Measurements from ENCODE around the gene TRAF1. TPM values are rescaled to one million over a fixed set of nuclear protein-coding genes. Genes with fewer than 3 reads are reported as not detected.
A peak's percentile ranks its signal among the peaks of the same experiment; 100 is the strongest.

Gene TRAF1
- total and polyA plus RNA-seq, 4 donors: 0.38 to 2.6 (median 0.71) TPM

DNA sequence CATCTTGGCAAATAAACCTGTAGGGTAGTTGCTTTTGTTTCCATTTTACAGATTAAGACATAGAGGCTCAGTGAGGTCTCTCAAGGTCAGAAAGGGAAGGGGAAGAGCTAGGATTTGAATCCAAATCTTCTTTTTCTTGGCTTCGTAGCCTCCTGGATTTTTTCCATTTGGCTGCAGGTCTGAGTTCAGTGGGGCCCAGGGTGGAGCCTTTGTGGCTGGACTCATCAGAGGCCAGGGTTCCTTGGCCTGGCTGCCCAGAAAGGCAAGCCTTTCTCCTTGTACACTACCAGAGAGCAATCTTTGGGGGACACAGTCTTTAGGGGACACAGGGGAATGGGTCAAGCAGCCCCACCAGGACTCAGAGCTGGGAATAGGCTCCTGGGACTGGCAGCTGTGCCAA, 10.5 kb upstream of the TRAF1 start:
- 39% methylated on average over 1 of the region's 1 CpG for WGBS

DNA sequence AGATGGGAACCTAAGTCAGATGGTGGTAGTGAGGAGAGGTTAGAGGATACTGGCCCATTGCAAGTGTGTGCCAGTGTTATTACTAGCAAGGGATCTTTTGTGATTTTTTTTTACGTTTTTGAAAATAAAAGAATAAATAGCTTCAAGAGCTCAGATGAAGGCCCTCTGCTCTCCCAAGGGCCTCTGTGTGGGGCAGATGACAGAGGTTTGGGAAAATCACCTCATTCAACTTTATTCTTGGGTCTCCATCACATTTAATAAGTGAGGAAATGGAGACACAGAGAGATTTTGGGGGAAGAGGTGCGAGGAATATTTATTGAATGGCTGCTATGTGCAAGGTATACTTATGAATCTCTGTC, 10.1 kb upstream of the TRAF1 start:
- Histone ChIP-seq H3K9me3 (ENCODE audit: control insufficient read depth in 4 of 4, low read length in 3 of 4) (no peaks in the 10 kb centered on the region), H3K27me3 (ENCODE audit: control insufficient read depth in 4 of 4, insufficient read depth in 4 of 4, low read length in 3 of 4) (no peaks in the 10 kb centered on the region), H3K36me3 (ENCODE audit: control insufficient read depth in 4 of 4, insufficient read depth in 3 of 4, low read depth in 1 of 4, low read length in 3 of 4) (no peaks in the 10 kb centered on the region), H3K4me3 (ENCODE audit: low read depth in 1 of 3, low read length in 3 of 3) (no peak overlapping the region), H3K4me1 (ENCODE audit: control insufficient read depth in 4 of 4, insufficient read depth in 4 of 4, low read length in 3 of 4) (peaks cover 5 to 37% (median 18%) of the 10 kb centered on the region in 4 donors), H3K9ac (ENCODE audit: low read depth in 1 of 2, low read length in 2 of 2) (no peak overlapping the region), H3K27ac (ENCODE audit: low read depth in 1 of 2, low read length in 2 of 2) (no peak overlapping the region)
- DNase-seq (ENCODE audit: low spot score): no peak
- 47% methylated on average over 2 of the region's 2 CpGs for WGBS
- no peak for TF ChIP-seq RAD21 (IDR thresholded peaks at IDR 0.05)
- TF ChIP-seq RXRA (IDR thresholded peaks at IDR 0.05): no peak
- no peak for TF ChIP-seq TAF1 (conservative IDR thresholded peaks at IDR 0.05)
- TF ChIP-seq YY1 (IDR thresholded peaks at IDR 0.05): no peak
- TF ChIP-seq, protein P1, sequence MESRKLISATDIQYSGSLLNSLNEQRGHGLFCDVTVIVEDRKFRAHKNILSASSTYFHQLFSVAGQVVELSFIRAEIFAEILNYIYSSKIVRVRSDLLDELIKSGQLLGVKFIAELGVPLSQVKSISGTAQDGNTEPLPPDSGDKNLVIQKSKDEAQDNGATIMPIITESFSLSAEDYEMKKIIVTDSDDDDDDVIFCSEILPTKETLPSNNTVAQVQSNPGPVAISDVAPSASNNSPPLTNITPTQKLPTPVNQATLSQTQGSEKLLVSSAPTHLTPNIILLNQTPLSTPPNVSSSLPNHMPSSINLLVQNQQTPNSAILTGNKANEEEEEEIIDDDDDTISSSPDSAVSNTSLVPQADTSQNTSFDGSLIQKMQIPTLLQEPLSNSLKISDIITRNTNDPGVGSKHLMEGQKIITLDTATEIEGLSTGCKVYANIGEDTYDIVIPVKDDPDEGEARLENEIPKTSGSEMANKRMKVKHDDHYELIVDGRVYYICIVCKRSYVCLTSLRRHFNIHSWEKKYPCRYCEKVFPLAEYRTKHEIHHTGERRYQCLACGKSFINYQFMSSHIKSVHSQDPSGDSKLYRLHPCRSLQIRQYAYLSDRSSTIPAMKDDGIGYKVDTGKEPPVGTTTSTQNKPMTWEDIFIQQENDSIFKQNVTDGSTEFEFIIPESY (IDR thresholded peaks at IDR 0.05): no peak
- TF ChIP-seq NR2F2 (IDR thresholded peaks at IDR 0.05): no peak
- no peak for TF ChIP-seq REST (IDR thresholded peaks at IDR 0.05)
- TF ChIP-seq CTCF (IDR thresholded peaks at IDR 0.05; ENCODE audit: low read depth, low read length, missing input control): no peak
- TF ChIP-seq FOXA1 (IDR thresholded peaks at IDR 0.05): no peak
- TF ChIP-seq JUND (IDR thresholded peaks at IDR 0.05): no peak
- TF ChIP-seq HNF4G (IDR thresholded peaks at IDR 0.05): no peak

More for the DNA sequence above, 10.5 kb upstream of the TRAF1 start:
- Histone ChIP-seq H3K9me3 (ENCODE audit: control insufficient read depth in 4 of 4, low read length in 3 of 4) (no peaks in the 10 kb centered on the region), H3K36me3 (ENCODE audit: control insufficient read depth in 4 of 4, insufficient read depth in 3 of 4, low read depth in 1 of 4, low read length in 3 of 4) (no peaks in the 10 kb centered on the region), H3K27me3 (ENCODE audit: control insufficient read depth in 4 of 4, insufficient read depth in 4 of 4, low read length in 3 of 4) (no peaks in the 10 kb centered on the region), H3K4me3 (ENCODE audit: low read depth in 1 of 3, low read length in 3 of 3) (no peak overlapping the region), H3K27ac (ENCODE audit: low read depth in 1 of 2, low read length in 2 of 2) (no peak overlapping the region), H3K9ac (ENCODE audit: low read depth in 1 of 2, low read length in 2 of 2) (no peak overlapping the region), H3K4me1 (ENCODE audit: control insufficient read depth in 4 of 4, insufficient read depth in 4 of 4, low read length in 3 of 4) (peaks cover 5 to 39% (median 20%) of the 10 kb centered on the region in 4 donors)
- TF ChIP-seq RAD21 (IDR thresholded peaks at IDR 0.05): no peak
- TF ChIP-seq FOXA1 (IDR thresholded peaks at IDR 0.05): no peak
- TF ChIP-seq NR2F2 (IDR thresholded peaks at IDR 0.05): peak; percentile 18
- no peak for DNase-seq (ENCODE audit: low spot score)

Data from liver (tissue), 9 donors.